Measurements from ENCODE around the gene ARHGAP9.
"Not testable (repeated sequence)": the region's sequence is repeated elsewhere in the genome, so short reads cannot be mapped to it uniquely, and the experiment has no call there.

GRCh38 chr12:57502311-57502969 lies 22.8 kb upstream of the ARHGAP9 start:
- not testable (repeated sequence) for TF ChIP-seq CTCF (IDR thresholded peaks at IDR 0.05; ENCODE audit: low read depth, low read length, poor library complexity, severe bottlenecking); EZH2phosphoT487 (IDR thresholded peaks at IDR 0.05; ENCODE audit: borderline replicate concordance, low read length)
